NCI-H69 (cell line): ENCODE results near the gene SRSF3.
"Not testable (repeated sequence)": the region's sequence is repeated elsewhere in the genome, so short reads cannot be mapped to it uniquely, and the experiment has no call there.

Source experiments
- DNase-seq: peaks from one replicate; lab custom pipeline; 2025; lab: John Stamatoyannopoulos, UW

The SRSF3 gene

DNA sequence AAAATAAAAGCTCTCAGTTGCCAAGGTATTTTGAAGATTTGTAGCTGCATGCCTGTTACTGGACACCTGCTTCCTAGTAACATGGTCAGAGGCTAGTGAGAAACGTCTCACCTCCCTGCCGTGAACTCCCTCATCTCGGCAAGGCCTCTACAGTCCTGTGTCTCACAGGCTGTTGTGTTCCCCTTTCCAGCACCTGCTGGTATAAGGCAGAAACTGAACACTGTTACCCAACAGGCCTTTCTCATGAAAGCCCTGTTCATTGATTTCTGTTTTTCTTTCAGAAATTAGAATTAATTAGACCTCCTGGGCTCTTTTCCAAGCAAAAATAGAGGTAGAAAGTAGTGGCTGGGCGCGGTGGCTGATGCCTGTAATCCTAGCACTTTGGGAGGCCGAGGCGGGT is 17.6 kb upstream of the SRSF3 start:
- no peak for DNase-seq

DNA sequence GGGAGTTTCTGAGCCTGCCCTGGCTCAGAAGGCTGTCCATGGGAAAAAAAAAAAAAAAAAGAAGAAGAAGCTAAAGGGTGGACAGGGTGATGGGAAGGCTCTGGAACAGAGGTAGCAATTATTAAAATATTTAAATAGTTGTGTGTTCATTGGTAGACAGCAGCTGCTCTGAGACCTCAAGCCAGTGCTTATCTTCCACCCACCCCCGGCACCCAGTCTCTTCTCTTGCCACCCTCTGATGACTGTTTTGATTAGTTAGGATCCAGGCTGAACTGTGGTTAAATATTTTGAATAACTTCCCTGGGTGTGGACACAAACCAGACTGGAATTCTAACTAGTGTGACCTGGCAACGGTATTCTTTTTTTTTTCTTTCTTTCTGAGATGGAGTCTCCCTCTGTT is 16.9 kb upstream of the SRSF3 start:
- DNase-seq = no peak

DNA sequence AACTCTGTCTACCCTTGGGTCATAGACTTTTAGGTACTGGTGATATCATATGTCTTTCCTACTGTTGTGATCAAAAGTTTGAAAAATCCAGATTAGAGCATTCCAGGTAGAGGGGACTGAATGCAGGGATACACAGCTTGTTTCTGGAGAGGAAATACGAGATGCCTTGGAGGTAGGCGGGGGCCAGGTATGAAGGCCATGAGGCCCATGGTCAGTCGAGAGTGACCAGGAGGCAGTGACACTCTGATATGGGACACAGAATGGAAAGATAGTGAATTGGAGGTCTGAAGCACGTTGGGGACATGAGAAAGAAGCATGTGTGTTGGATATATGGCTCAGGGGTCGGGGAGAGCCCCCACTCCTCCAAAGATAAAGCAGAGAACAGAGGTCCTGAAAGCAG is 16.1 kb upstream of the SRSF3 start:
- DNase-seq = no peak

DNA sequence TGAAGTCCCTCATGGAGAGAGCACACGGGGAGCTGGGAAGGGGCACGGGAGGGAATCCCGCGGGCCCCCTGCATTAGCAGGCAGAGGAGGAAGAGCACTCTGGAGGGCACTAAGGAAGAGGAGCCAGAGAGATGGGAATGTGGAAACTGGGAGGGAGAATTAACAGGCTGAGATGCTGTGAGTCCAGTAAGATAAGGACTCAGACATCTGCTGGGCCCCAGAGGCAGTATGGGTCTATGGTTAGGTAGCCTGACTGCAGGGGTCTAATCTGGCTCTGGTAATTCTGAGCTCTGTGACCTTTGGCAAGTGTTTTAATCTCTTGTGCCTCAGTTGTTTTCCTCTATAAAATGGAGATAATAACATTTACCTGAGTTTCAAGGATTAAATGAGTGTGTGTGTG is 15.7 kb upstream of the SRSF3 start:
- DNase-seq = no peak

DNA sequence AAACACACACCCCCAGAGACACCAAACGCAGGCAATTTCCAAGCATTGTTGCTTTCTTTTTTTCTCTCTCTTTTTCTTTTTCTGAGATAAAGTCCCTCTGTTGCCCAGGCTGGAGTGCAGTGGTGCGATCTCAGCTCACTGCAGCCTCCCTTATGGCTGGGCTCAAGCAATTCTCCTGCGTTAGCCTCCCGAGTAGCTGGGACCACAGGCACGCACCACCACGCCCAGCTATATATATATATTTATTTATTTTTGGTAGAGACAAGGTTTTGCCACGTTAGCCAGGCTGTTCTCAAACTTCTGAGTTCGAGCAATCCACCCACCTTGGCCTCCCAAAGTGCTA is 14.0 kb upstream of the SRSF3 start:
- DNase-seq = no peak

DNA sequence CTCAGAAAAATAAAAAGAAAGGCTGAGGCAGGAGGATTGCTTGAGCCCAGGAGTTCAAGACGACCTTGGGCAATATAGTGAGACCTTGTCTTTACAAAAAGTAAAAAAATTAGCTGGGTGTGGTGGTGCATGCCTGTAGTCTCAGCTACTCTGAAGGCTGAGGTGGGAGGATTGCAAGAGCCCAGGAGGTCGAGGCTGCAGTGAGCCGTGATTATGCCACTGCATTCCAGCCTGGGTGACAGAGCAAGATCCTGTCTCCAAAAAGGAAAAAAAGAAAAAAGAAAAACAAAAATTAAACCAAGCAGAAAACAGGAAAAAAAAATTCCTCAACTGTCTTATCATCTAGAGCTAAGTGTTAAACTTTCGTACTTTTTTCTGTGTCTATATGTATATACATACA is 12.4 kb upstream of the SRSF3 start:
- DNase-seq = no peak

DNA sequence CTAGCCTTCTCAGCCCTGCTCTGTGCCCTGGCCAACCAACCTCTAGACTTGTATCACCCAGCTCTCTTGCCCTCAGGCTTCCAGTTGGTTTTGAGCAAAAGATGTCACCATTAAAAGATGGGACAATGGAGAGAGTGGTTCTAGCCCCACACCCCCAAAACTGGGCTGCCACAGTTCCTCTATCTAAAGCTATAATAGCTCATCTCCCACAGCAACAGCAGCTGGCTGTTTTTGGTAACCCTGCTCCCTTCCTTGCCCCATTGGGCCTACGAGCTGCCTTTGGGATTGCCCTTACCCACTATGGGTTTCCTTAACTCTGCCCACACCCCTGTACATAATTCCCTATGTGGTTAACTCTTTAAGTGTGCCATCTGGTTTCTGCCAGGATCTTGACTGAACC is 7.6 kb upstream of the SRSF3 start:
- DNase-seq = no peak

DNA sequence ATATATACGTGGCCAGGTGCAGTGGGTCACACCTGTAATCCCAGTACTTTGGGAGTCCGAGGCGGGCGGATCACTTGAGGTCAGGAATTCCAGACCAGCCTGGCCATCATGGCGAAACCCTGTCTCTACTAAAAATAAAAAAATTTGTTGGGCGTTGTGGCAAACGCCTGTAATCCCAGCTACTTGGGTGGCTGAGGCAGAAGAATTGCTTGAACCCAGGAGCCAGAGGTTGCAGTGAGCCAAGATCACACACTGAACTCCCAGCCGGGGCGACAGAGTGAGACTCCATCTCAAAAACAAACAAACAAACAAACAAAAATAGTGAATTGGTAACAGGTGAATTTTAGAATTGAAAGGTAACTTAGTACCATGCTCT is 5.1 kb upstream of the SRSF3 start:
- DNase-seq = not testable (repeated sequence)

DNA sequence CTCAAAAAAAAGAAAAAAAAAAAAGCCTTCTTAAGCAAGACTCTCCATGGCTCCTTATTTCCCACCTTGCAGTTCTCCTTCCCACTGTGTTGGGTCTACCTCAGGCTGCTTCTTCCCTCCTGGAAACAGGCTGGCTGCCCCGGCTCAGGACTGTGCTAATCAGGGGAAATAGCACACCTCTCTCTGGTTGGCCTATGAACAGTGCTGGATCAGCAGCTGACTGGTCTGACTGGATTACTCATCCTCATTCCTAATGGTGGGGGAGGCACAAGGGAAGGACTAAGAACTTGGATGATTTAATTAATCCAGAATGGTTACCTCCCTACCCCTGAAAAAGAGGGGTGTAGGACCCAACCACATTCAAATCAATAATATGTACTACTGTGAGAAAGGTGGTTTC is 3.9 kb upstream of the SRSF3 start:
- no peak for DNase-seq

DNA sequence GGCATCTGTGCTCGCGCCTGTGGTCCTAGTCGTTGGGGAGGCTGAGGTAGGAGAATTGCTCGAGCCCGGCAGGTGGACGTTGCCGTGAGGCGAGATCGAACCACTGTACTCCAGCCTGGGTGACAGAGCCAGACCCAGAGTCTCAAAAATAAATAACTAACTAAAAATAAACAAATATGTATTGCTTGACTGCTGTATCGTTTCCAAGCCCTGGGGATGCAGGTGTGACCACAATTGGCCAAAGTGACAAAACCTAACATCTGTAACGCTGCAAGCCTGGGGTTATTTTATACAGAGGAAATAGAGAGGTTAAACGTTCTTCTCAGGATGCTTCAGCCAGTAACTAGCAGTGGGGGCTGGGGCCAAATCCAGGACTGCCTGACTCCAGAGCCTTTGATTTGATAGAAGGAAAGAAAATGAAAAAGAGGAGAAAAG is 1.9 kb upstream of the SRSF3 start:
- DNase-seq = no peak

DNA sequence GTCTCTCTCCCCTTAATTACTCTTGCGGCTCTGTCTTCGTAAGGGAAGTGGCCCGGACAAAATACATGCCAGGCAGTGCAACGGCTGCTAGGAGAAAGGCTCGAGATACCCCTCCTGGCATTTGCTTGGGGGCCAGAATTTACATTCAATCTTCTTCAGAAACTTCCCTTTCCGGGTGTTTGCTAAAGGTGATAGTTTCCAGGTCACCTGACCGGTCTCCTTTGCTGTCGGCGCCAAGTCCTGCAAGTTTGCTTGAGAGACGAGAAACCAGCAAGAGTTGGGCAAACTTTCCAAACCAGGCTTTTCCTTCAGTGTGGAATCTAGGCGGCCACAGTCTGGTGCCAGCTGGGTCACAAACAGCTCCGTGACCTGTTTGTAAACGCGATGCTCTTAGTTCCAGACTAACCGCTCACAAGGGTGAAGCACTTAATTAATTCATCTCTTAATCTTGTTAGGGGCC is 563 bp upstream of the SRSF3 start:
- DNase-seq = peak; percentile 88

DNA sequence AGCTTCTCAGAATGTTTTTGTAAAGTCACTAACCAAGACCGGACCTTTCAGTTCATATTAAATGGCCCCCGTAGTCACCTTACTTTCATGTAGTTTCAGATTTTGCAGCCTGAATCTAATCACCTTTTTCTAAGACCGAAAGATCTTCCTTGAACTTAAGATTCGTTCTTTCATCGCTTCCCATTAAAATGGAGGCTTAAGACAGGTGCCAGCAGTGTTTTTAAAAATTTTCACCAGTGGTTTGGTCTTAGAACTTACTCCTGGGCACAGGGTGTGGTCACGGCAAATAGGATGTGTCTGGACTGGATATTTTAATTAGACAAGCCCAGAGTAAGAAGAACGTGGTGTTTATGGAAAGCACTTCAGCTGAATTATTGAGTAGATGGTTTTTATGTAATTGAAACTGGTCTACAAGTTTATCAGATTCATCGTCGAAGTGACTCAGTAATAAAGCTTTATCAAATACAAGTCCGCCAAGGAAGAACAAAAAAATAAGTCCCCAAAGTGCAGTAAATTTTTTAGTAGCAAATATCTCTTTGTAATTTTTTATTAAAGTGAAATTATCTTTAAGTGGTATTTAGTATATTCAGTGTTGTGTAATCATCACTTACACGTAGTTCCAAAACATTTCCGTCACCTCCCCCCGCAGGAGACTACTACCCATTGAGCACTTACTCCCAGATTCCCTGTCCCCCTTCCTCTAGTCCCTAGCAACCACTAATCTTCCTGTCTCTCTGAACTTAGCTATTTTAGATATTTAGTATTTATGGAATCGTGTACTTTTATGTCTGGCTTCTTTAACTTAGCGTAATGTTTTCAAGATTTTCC is 868 bp downstream of the SRSF3 start:
- DNase-seq = peak; percentile 76

DNA sequence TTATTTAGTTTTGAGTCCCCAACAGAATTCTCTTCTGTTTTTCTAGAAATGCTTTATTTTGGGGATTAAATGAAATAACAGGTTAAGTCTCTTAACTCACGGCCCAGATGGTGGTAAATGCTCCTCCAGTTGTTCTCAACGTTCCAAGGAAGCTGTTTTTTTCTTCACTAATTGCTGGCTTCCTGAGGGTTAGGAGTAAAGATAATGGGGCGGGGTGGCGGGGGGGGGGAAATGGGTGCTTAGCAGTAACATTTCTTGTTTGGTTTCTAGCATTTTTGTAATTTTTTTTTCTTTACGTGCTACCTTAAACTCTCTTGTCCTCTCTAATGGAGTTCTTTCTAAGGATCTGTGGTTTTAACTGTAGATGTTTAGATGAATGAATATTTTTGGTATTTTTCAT is 2.2 kb downstream of the SRSF3 start:
- DNase-seq = peak; percentile 77

DNA sequence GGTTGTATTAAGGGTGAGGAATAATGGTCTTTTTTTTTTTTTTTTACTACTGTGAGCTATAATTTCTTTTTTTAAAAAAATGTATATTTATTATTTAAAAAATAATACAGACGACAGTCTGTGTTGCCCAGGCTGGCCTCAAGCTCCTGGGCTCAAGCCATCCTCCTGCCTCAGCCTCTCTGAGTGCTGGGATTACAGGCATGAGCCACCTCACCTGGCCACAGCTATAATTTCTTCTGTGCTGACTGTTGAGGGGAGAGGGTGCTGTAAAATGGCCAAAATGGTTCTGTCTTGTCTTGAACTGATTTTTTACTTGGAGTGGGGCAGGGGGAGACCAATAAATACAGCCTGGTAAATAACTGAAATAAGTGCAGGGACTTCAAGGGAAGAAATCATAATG is 3.6 kb downstream of the SRSF3 start:
- DNase-seq = no peak

DNA sequence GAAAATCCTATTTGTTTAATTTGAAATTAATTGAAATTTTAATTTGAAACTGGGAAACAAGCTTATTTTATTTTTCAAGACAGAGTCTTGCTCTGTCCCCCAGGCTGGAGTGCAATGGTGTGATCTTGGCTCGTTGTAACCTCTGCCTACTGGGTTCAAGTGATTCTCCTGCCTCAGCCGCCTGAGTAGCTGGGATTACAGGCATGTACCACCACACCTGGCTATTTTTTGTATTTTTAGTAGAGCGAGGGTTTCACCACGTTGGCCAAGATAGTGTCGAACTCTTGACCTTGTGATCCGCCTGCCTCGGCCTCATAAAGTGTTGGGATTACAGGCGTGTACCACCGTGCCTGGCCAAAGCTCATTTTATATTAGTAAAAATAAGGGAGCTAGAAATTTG is 4.2 kb downstream of the SRSF3 start:
- no peak for DNase-seq

DNA sequence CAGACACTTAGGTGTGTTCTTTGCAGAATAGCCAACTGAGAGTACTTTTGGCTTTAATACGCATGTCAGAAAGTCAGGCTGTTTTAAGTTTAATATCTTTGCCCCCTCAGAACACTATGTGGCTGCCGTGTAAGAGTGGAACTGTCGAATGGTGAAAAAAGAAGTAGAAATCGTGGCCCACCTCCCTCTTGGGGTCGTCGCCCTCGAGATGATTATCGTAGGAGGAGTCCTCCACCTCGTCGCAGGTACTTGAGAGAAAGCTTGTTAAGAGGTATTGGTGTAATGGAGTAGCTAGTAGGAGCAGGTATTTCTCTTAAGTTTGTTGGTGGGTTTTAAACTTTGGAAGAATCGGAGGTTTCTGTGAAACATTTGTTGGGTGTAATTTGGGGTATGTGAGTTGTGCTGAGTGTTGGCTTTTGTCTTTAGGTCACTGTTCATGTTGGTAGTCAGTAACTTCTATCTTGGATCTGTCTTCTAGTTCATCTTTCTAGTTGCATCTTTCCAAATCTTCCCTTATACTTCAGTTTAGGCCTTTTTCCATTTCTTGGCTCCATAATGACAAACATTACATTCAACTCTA is 4.7 kb downstream of the SRSF3 start:
- DNase-seq = no peak

DNA sequence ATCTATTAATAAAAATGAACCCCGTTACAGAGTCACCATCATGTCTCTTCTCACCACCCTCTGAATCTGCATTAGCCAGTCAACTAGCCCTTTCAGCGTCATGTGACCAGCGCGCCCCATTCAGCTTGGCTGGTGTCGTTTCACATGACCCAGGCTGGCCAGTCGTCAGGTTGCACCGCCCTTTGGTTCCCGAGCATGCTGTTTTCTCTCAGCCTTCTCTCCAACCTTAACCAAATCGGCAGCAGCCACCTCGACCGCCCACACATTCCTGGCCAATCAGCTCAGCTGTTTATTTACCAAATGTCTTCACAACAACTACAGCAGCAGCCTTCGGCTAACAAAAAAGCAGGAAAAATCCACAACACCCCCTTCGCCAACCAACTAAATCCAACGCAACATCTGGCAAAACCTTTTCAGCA is 5.6 kb downstream of the SRSF3 start:
- DNase-seq = no peak

DNA sequence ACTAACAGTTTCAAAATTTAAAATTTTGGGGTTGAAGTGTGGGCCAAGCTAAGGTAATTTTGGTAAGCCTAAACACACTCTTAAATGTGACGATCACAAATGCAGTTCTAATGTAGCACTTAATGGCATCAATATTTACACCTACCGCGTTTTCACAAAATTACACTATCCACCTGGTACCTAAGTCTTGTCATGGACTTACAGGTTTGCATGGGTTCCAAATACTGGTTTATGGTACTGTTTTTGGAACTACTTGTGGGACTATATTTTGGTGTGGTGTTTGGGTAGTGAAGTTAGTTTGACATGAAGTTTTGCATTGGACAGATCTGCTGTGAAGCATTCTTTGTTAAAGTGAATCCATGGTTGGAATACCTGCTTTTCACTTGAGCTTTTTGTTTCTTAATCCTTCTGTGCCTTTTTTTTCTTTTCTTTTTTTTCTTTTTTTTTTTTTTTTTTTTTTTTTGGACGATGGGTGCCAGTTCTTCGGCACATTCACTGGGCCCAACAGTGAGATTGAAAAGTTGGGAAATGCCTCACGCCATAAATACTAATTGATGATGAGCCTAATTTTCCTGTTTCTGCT is 6.5 kb downstream of the SRSF3 start:
- DNase-seq = no peak

DNA sequence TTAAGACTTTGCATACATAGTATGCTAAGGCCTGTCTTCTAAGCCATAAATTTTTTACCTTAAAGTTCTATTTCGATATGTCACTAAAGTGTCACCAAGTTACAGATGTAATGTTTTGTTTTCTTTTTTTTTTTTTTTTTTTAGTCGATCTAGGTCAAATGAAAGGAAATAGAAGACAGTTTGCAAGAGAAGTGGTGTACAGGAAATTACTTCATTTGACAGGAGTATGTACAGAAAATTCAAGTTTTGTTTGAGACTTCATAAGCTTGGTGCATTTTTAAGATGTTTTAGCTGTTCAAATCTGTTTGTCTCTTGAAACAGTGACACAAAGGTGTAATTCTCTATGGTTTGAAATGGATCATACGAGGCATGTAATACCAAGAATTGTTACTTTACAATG is 7.7 kb downstream of the SRSF3 start:
- DNase-seq = not testable (repeated sequence)

DNA sequence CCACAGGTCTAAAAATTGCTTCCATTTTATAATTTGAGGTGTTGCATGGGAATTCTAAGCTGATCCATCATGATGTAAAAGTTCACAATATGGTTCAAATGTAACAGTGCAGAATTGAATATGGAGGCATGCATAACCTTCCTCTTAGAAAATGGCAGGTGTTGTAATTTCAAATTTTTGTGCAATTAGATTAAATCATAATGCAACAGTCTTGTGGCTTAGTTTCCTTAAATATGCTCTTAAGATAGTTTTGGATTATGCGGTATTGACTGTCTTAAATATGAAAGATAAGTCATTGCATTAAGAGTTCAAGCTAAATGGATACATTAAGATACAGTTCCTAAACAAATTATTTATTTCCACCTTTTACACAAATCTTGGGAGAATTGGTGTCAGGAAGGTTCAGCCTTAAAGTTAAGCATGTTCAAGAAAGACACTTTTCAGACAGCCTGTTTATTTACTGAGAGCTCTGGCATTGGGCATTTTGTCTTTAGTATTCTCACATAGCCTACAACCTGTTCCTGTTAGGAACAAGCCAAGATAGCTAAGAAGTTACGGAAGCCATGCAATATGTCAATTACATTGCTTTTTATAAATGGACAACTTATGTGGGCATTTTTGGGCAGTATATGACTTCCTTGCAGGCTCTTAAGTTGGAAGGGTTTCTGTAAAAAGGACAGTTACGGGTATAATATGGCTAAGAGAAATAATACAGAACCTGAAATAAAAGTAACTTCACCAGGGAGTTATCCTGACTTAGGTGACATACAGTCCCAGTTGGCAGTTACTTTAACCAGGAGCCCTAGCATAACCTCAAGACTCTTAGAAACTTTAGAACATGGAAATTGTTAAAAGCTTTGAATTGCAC is 9.3 kb downstream of the SRSF3 start:
- DNase-seq = no peak

DNA sequence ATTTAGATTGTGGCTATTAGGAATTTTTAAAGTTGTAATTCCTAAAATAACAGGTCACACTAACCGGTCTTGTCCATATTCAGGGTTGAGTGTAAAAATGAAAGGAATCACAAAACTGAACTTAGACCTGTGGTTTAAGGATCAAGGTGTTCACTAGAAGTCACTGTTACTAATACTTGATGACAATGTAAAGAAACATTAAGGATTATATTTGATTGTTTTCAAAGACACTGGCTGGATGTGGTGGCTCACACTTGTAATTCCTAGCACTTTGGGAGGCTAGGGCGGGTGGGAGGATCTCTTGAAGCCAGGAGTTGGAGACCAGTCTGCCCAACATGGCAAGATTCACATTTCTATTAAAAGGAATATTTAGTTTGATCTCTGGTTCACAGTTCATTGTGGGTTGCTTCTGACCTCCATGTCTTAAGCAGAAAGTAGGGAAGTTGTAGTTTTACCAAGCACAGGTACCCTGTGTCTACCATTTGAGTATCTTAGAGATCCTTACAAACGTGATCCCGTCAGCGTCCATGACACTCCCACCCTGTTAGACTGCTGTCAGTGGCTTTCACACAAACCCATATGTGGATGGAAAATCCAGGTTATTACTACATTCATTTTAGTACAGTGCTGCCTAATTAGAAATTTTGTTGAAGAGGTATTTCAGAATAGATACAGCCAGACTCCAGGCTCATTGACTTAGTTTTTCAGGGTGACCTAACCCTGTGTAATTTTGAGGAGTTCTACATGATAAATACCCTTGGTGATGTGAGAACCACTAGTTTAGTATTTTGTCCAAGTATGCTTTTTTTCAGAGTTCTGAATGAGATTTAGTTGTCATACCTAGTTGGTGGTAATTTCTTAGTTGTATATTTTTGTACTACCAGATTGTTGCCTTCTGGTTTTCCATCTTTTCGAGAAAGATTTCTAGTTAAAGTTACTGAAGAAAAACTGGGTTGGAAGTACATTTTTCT is 10.2 kb downstream of the SRSF3 start:
- DNase-seq = no peak
